ENCODE measurements around the gene KLHL18.

KLHL18 gene

GRCh38 chr3:47265008-47265407 is 17.7 kb upstream of the KLHL18 start:
- H3K4me3 ChIP-seq, result no peak overlapping the region
- DNase-seq (ENCODE audit: low spot score), result no peak
- TF ChIP-seq CTCF (IDR thresholded peaks at IDR 0.05), result no peak
- H3K27ac ChIP-seq, result no peak overlapping the region

- no peak overlapping the region for H3K4me3 ChIP-seq
- DNase-seq (ENCODE audit: low spot score), result no peak
- TF ChIP-seq CTCF (IDR thresholded peaks at IDR 0.05), result no peak
- H3K27ac ChIP-seq, result no peak overlapping the region
Observed at GRCh38 chr3:47265725-47266428, 16.9 kb upstream of the KLHL18 start.

GRCh38 chr3:47266709-47267489 is 15.8 kb upstream of the KLHL18 start:
- H3K4me3 ChIP-seq, result no peak overlapping the region
- peak; percentile 84 for DNase-seq (ENCODE audit: low spot score)
- TF ChIP-seq CTCF (IDR thresholded peaks at IDR 0.05), result no peak
- H3K27ac ChIP-seq, result no peak overlapping the region

- no peak for TF ChIP-seq CTCF (IDR thresholded peaks at IDR 0.05)
- H3K4me3 ChIP-seq, result no peak overlapping the region
- DNase-seq (ENCODE audit: low spot score), result no peak
- H3K27ac ChIP-seq, result no peak overlapping the region
Observed at GRCh38 chr3:47267490-47267824, 15.3 kb upstream of the KLHL18 start.

GRCh38 chr3:47270526-47270925 is 12.2 kb upstream of the KLHL18 start:
- no peak for DNase-seq (ENCODE audit: low spot score)
- TF ChIP-seq CTCF (IDR thresholded peaks at IDR 0.05), result no peak
- no peak overlapping the region for H3K27ac ChIP-seq
- H3K4me3 ChIP-seq, result no peak overlapping the region

- no peak for DNase-seq (ENCODE audit: low spot score)
- Histone ChIP-seq H3K27ac (no peak overlapping the region), H3K4me3 (no peak overlapping the region)
- TF ChIP-seq CTCF (IDR thresholded peaks at IDR 0.05), result no peak
Observed at GRCh38 chr3:47273564-47273963, 9.2 kb upstream of the KLHL18 start.

GRCh38 chr3:47274652-47275051 is 8.1 kb upstream of the KLHL18 start:
- TF ChIP-seq CTCF (IDR thresholded peaks at IDR 0.05), result no peak
- Histone ChIP-seq H3K4me3 (no peak overlapping the region), H3K27ac (no peak overlapping the region)
- no peak for DNase-seq (ENCODE audit: low spot score)
